Measurements from ENCODE around the gene TIPRL. TPM values are rescaled to one million over a fixed set of nuclear protein-coding genes. Genes with fewer than 3 reads are reported as not detected.

TIPRL gene
- polyA plus RNA-seq, 2 of the 4 experiments (the other 2 are of a cell fraction): 31.6 to 70.7 TPM

GRCh38 chr1:168146626-168147025, 32.1 kb upstream of the TIPRL start:
- FAIRE-seq (no peak), DNase-seq (ENCODE audit: low read depth in 1 of 2, low spot score in 1 of 2) (no peak), ATAC-seq (no peak)
- 0 out of 3 replicates have a peak, but pooled peaks cover 4% of the 10 kb centered on the region for H3K4me1 ChIP-seq
- TF ChIP-seq CBX2 (IDR thresholded peaks at IDR 0.05; ENCODE audit: borderline replicate concordance, low read depth): no peak
- ChIA-PET POLR2A (no interaction called here), CTCF (interaction anchor here (0.8 to 2.9 kb wide), 8 partner anchors 8 to 62 kb away, joined by 3 to 11 read pairs (median 4); no protein-coding TSS in a partner anchor)
- 90% methylated on average over 11 of the region's 11 CpGs for WGBS (ENCODE audit: missing lambda C conversion rate)
- no peak overlapping the region for H3K27ac ChIP-seq
- H3K9me3 ChIP-seq: no peaks in the 10 kb centered on the region
- H3K4me3 ChIP-seq: no peak overlapping the region
- no peak overlapping the region for H3K4me2 ChIP-seq

DNA sequence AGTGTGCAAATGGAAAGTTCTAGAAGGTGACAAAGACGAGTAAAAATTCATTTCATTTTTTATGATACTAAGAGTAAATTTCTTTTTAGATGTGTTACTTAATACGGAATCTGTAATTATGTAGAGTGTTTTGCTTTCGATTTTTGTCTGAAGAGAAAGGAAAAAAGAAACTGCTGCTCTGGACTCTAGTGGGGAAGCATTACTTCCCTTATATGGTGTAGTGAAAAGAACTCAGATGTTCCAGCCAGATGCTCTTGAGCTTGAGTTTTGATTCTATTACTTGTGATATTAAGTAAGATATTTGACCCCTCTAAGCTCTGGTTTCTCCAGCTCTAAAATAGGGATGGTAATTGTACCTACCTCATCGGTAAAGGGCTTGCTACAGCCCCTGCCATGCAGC, 29.8 kb upstream of the TIPRL start:
- Histone ChIP-seq H3K4me2 (no peak overlapping the region), H3K27ac (no peak overlapping the region), H3K4me1 (0 out of 3 replicates have a peak, but pooled peaks cover 4% of the 10 kb centered on the region), H3K4me3 (no peak overlapping the region), H3K9me3 (no peaks in the 10 kb centered on the region)
- no peak for DNase-seq (ENCODE audit: low read depth in 1 of 2, low spot score in 1 of 2)
- TF ChIP-seq, protein P1, sequence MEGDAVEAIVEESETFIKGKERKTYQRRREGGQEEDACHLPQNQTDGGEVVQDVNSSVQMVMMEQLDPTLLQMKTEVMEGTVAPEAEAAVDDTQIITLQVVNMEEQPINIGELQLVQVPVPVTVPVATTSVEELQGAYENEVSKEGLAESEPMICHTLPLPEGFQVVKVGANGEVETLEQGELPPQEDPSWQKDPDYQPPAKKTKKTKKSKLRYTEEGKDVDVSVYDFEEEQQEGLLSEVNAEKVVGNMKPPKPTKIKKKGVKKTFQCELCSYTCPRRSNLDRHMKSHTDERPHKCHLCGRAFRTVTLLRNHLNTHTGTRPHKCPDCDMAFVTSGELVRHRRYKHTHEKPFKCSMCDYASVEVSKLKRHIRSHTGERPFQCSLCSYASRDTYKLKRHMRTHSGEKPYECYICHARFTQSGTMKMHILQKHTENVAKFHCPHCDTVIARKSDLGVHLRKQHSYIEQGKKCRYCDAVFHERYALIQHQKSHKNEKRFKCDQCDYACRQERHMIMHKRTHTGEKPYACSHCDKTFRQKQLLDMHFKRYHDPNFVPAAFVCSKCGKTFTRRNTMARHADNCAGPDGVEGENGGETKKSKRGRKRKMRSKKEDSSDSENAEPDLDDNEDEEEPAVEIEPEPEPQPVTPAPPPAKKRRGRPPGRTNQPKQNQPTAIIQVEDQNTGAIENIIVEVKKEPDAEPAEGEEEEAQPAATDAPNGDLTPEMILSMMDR (IDR thresholded peaks at IDR 0.05): no peak
- TF ChIP-seq KDM1A (IDR thresholded peaks at IDR 0.05; ENCODE audit: low read depth): no peak
- no peak for TF ChIP-seq HEYL (CRISPR knock-in tag; IDR thresholded peaks at IDR 0.05)
- no peak for TF ChIP-seq NFE2L2 (conservative IDR thresholded peaks at IDR 0.05; ENCODE audit: low read length)
- TF ChIP-seq BCL3 (IDR thresholded peaks at IDR 0.05): no peak
- TF ChIP-seq EHF (CRISPR knock-in tag; IDR thresholded peaks at IDR 0.05): no peak
- TF ChIP-seq ZFP36 (IDR thresholded peaks at IDR 0.05; ENCODE audit: borderline replicate concordance, partially characterized antibody): no peak
- no peak for TF ChIP-seq NPAS2 (CRISPR knock-in tag; IDR thresholded peaks at IDR 0.05; ENCODE audit: borderline replicate concordance)
- no peak for TF ChIP-seq HOXB5 (CRISPR knock-in tag; IDR thresholded peaks at IDR 0.05)
- TF ChIP-seq KDM5A (IDR thresholded peaks at IDR 0.05): no peak
- TF ChIP-seq HOXB13 (CRISPR knock-in tag; IDR thresholded peaks at IDR 0.05; ENCODE audit: low read depth): no peak
- TF ChIP-seq, protein P2, sequence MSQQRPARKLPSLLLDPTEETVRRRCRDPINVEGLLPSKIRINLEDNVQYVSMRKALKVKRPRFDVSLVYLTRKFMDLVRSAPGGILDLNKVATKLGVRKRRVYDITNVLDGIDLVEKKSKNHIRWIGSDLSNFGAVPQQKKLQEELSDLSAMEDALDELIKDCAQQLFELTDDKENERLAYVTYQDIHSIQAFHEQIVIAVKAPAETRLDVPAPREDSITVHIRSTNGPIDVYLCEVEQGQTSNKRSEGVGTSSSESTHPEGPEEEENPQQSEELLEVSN (IDR thresholded peaks at IDR 0.05; ENCODE audit: borderline replicate concordance, low read depth): no peak
- no peak for TF ChIP-seq ESRRA (IDR thresholded peaks at IDR 0.05; ENCODE audit: borderline replicate concordance, low read length)
- TF ChIP-seq CBX2 (IDR thresholded peaks at IDR 0.05; ENCODE audit: borderline replicate concordance, low read depth): no peak
- TF ChIP-seq PHF8 (IDR thresholded peaks at IDR 0.05; ENCODE audit: borderline replicate concordance, low read depth): no peak
- no peak for TF ChIP-seq SMC3 (IDR thresholded peaks at IDR 0.05)
- FAIRE-seq: no peak
- ChIA-PET POLR2A (no interaction called here), CTCF (no interaction called here)
- 65% methylated on average over 4 of the region's 4 CpGs for WGBS (ENCODE audit: missing lambda C conversion rate)
- no peak for ATAC-seq

GRCh38 chr1:168150283-168150682, 28.5 kb upstream of the TIPRL start:
- 0 out of 3 replicates have a peak, but pooled peaks cover 4% of the 10 kb centered on the region for H3K4me1 ChIP-seq
- no peak for ATAC-seq
- 97% methylated on average over 1 of the region's 1 CpG for WGBS (ENCODE audit: missing lambda C conversion rate)
- no peak overlapping the region for H3K4me3 ChIP-seq
- H3K27ac ChIP-seq: no peak overlapping the region
- H3K9me3 ChIP-seq: no peaks in the 10 kb centered on the region
- no peak overlapping the region for H3K4me2 ChIP-seq
- POLR2A ChIA-PET: no interaction called here
- DNase-seq (ENCODE audit: low read depth in 1 of 2, low spot score in 1 of 2): no peak
- no peak for FAIRE-seq
- CTCF ChIA-PET: interaction anchor here (1.0 to 1.1 kb wide), 2 partner anchors 65 to 68 kb away, joined by 3 read pairs; no protein-coding TSS in a partner anchor
- TF ChIP-seq ELK1 (IDR thresholded peaks at IDR 0.05; ENCODE audit: low read depth, low read length): no peak
- no peak for TF ChIP-seq EHF (CRISPR knock-in tag; IDR thresholded peaks at IDR 0.05)
- no peak for TF ChIP-seq RAD21 (conservative IDR thresholded peaks at IDR 0.05 in 1 of 2, IDR thresholded peaks at IDR 0.05 in 1 of 2)
- TF ChIP-seq JUN (IDR thresholded peaks at IDR 0.05): no peak

All from A549 (cell line).